Prostate gland (tissue), 2 donors: Measurements from ENCODE around the gene LIMS3. TPM values are rescaled to one million over a fixed set of nuclear protein-coding genes. Genes with fewer than 3 reads are reported as not detected.
"Not testable (repeated sequence)": the region's sequence is repeated elsewhere in the genome, so short reads cannot be mapped to it uniquely, and the experiment has no call there.

Experiments
- DNase-seq: peaks from one replicate; pipeline ENCODE4 v3.0.0-alpha.2; 2019; ENCODE audit warnings: low spot score
- H3K27ac ChIP-seq, 2 donors: fragments of 200-600 bp; sonication (generic); 2 replicates each; pipeline ENCODE4 v1.5.1; 2017 to 2019
- H3K27me3 ChIP-seq: fragments of 200-600 bp; sonication (generic); replicated peaks from 2 replicates; pipeline ENCODE4 v1.5.1; 2019; ENCODE audit not compliant: insufficient read depth
- H3K36me3 ChIP-seq, 2 donors: fragments of 200-600 bp; sonication (generic); 1 replicate in 1 of 2; 2 replicates in 1 of 2; pipeline versions ENCODE4 v1.5.1 to v1.8.1; 2017 to 2019
- H3K4me1 ChIP-seq: fragments of 200-600 bp; sonication (generic); replicated peaks from 2 replicates; pipeline ENCODE4 v1.5.1; 2019
- H3K4me3 ChIP-seq, 2 donors: fragments of 200-600 bp; sonication (generic); 2 replicates each; pipeline ENCODE4 v1.5.1; 2017 to 2019
- H3K9me3 ChIP-seq: fragments of 200-600 bp; sonication (generic); 2 replicates; pipeline ENCODE4 v1.5.1; 2017
- WGBS: methylation state at CpG from one replicate; pipeline ENCODE4 v1.1.5; 2018; 5-methylcytosine and 5-hydroxymethylcytosine counted together
- intact Hi-C: fragments of 100-400 bp; cut with DNase I; formaldehyde crosslinking; loops from one replicate; pipeline ENCODE4 v1.14.2; 2022
- total RNA-seq, 2 donors: library from RNA; depleted of rRNA; stranded (reverse); fragments of >200 nt; gene quantifications; one replicate each; pipeline ENCODE4 v1.1.0, GENCODE V29; 2016

Gene LIMS3
- total RNA-seq, 2 donors from 2014 or later, result 6.3 to 6.6 TPM

DNA sequence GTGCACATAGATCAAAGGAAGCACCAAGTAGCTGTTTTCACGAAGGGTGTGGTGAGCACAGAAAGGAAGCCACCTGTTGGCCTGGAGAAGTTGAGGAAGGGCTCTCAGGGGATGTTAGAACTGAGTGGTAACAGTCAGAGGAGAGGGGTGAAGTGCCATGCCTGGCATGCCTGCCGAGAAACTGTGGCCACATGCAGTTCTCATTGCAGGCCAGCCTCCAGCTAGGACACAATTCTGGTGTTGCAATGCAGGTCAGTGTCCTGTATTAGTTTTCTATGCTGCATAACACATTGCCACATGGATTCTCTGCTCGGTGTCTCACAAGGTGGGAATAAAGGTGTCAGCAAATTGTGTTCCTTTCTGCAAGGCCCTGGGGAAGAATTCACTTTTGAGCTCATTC is 46.9 kb downstream of the LIMS3 start:
- DNase-seq, H3K36me3 ChIP-seq, intact Hi-C loops, H3K4me3 ChIP-seq, H3K9me3 ChIP-seq, H3K4me1 ChIP-seq, H3K27me3 ChIP-seq, H3K27ac ChIP-seq: not testable (repeated sequence)
- no CpG with 5 or more reads among the region's 3 CpGs for WGBS

DNA sequence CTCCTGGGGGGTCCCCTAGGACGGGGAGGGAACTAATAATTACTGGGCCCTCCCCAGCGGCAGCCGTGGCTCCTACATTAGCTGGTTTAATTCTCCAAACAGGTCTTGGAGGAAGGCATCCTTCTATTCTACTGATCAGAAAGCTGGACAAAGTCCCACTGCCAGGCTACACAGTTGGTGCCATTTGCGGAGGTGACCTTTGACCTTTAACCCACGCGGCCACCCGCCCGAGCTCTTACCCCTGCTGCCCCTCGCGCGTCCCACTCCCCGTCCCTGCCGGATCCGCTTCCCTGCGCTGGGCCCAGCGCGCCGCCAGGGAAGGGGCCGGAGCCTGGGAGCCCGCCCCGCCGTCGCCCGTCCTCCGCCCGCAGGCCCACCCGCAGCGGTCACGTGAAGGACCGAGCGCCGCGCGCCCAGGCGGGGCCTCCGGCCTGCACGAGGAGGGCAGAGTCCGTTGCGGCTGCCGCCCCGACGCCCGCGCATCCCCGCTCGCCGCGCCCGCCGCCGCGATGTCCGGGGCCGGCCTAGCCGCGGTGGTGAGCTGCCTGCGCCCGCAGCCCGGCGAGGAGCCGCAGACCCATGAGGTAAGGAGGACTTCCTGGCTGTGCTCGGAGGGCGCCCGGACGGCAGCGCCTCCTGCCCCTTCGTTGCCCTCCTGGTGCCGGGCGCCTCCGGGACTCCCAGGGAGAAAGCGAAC is 48.9 kb downstream of the LIMS3 start:
- H3K36me3 ChIP-seq, H3K4me1 ChIP-seq, H3K4me3 ChIP-seq, H3K9me3 ChIP-seq, intact Hi-C loops, DNase-seq, H3K27ac ChIP-seq, H3K27me3 ChIP-seq: not testable (repeated sequence)
- no CpG with 5 or more reads among the region's 71 CpGs for whole genome bisulfite sequencing

DNA sequence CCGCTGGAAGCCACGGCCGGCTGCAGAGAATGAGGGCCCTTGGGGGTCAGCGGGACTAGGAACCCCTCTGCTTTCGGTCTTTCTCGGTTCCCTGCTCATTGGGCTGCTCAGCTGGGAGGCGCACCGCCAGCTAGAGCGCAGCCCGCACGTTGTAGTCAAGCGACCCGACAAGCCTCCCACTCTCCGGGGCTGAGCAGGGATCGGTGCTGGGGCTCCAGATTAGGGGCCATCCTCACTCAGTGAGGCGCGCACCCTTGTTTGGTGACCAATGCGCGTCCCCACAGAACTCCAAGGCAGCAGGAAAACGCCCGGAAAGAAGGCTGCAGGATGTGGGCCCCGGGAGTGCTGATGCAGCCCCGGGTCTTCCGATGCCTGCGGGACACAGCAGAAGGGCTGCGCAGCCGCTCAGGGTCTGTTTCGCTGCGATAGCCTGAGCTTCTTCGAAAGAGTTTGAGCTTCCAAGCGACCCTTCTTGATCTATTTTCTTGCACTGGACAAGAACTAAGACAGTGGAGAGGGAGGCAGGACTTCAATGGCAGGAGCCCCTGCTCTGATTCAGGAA is 49.6 kb downstream of the LIMS3 start:
- H3K27ac ChIP-seq, H3K4me1 ChIP-seq, H3K4me3 ChIP-seq, H3K36me3 ChIP-seq, H3K27me3 ChIP-seq, intact Hi-C loops, DNase-seq, H3K9me3 ChIP-seq: not testable (repeated sequence)
- no CpG with 5 or more reads among the region's 31 CpGs for WGBS

DNA sequence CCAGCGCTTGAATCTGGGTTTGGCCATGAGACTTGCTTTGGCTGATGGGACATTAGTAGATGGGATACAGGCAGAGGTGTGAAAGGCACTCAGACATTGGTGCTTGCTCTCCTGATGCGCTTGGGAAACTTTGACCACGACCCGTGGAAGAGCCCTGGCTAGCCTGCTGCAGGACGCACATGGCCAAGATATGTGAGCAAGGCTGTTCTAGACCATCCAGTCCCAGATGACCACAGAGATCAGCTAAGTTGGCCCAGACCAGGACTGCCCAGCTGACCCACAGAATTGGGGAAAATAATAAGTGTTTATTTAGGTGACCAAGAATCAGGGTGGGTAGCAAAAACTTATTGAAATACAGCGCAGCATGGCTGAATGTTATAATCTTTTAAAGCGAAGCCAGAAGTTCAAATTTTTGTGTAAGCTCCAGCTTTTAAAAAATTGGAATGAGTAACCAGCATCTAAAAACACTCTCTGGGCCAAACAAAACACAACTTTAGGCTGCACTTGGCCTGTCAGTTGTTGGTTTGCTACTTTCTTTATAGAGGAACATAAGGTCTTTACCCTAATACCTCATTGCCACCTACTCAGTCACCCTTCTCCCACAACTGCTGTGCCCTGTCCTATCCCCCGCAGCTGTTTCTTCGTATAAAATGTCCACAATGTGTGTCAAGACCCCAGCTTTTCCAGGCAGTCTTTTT is 51.8 kb downstream of the LIMS3 start:
- intact Hi-C loops, H3K9me3 ChIP-seq, DNase-seq, H3K4me3 ChIP-seq, H3K27ac ChIP-seq, H3K4me1 ChIP-seq, H3K27me3 ChIP-seq, H3K36me3 ChIP-seq: not testable (repeated sequence)
- no CpG with 5 or more reads among the region's 9 CpGs for WGBS

DNA sequence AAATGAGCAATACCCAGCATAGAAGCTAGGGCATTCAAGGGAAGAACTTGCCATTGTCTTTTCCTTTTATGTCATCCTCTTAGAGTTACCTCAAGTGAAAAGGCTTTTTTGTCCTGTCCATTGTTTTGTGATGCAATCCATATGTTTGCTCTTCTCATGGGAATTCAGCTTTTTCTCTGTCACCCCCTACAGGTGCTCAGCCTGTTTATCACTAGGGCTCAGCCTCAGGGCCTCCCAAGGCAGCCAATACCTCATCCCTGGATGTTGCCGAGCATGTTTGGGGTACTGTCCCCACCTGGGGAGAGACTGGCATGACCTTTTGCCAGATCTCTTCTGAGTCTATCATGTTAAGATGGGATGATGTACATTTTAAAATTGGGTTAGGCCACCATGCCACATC is 65.5 kb downstream of the LIMS3 start:
- H3K27ac ChIP-seq, H3K36me3 ChIP-seq, H3K4me3 ChIP-seq, H3K27me3 ChIP-seq, DNase-seq, intact Hi-C loops, H3K9me3 ChIP-seq, H3K4me1 ChIP-seq: not testable (repeated sequence)
- no CpG with 5 or more reads among the region's 1 CpG for WGBS

DNA sequence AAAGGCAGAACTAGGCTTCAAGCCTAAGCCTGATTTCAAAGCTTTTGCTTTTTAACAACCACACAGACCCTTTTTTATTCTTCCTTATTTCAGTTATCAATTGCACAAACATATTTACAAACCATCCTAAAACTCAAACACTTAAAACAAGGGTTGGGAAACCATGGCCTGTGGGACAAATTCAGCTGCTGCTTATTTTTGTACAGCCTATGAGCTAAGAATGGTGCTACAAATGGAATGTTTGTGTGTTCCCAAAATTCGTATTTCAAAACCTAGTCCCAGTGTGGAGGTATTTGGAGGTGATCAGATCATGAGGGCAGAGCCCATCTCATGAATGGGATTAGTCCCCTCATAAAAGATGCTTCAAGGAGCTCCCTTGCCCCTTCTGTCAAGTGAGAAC is 67.0 kb downstream of the LIMS3 start:
- intact Hi-C loops, H3K27ac ChIP-seq, H3K9me3 ChIP-seq, H3K36me3 ChIP-seq, H3K4me3 ChIP-seq, DNase-seq, H3K27me3 ChIP-seq, H3K4me1 ChIP-seq: not testable (repeated sequence)
- no CpG with 5 or more reads among the region's 1 CpG for WGBS

DNA sequence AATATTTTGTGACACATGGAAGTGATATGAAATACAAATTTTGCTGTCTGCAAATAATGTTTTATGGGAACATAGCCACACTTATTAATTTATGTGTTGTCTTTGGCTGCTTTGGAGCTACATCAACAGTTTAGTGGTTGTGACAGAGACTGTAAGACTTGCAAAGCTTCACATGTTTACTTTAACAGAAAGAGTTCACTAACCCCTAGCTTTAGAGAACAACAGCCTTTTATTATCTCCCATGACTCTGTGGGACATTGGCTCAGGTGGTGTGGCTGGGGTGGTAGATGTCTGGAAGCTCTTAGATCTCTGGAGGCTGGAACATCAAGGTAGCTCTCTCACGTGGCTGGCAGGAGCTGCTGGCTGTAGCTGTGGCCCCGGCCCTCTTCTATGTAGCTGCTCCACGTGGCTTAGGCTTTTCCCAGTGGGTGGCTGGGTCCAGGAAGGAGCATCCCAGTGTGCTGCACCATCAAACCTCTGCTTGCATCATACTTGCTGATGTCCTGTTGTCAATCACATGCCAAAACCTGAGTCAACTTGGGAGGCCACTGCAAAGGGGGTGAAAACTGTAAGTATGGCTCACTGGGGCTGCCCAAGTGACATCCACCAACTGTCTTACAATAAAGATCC is 67.7 kb downstream of the LIMS3 start:
- no CpG with 5 or more reads among the region's 3 CpGs for WGBS

DNA sequence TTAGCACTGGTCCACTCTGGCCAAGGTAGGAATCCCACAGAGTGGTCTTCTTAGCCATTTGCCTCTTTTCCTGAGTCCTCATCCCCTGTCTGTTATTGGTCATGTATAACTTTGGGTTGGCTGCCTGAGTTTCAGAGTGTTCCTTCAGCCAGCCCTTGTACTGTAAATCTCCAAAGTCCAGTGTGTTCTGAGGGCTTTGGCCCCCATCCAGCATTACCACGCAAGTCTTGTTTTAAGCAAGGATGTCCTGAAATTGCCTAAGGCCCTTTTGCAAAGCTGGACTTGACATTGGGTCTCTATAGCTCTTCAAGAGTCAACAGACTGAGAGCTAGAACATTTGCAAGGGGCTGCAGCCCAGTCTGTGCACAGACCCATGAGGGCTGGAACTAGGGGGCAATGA is 68.4 kb downstream of the LIMS3 start:
- H3K36me3 ChIP-seq, DNase-seq, H3K9me3 ChIP-seq, H3K4me3 ChIP-seq, H3K4me1 ChIP-seq, intact Hi-C loops, H3K27me3 ChIP-seq, H3K27ac ChIP-seq: not testable (repeated sequence)
- WGBS, result no CpG with 5 or more reads among the region's 1 CpG

More for the DNA sequence above, 67.7 kb downstream of the LIMS3 start:
- H3K27me3 ChIP-seq, H3K4me1 ChIP-seq, H3K36me3 ChIP-seq, H3K27ac ChIP-seq, H3K9me3 ChIP-seq, intact Hi-C loops, DNase-seq, H3K4me3 ChIP-seq: not testable (repeated sequence)

DNA sequence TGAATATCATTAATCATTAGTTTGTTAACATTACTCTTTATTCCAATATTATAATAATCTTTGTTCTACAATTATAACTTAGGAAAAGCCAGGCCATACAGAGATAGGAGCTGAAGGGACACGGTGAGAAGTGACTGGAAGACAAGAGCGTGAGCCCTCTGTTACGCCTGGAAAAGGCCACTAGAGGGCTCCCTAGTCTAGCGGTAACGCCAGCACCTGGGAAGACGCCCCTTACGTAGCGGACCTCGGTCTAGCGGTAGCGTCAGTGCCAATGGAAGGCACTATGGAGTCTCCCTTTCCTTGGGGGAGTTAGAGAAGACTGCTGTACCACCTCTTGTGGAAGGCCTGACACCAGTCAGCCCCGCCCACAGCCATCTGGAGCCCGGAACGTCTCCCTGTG is 71.4 kb downstream of the LIMS3 start:
- H3K27me3 ChIP-seq, H3K4me3 ChIP-seq, H3K9me3 ChIP-seq, H3K27ac ChIP-seq, H3K36me3 ChIP-seq, H3K4me1 ChIP-seq, DNase-seq, intact Hi-C loops: not testable (repeated sequence)
- no CpG with 5 or more reads among the region's 14 CpGs for WGBS

DNA sequence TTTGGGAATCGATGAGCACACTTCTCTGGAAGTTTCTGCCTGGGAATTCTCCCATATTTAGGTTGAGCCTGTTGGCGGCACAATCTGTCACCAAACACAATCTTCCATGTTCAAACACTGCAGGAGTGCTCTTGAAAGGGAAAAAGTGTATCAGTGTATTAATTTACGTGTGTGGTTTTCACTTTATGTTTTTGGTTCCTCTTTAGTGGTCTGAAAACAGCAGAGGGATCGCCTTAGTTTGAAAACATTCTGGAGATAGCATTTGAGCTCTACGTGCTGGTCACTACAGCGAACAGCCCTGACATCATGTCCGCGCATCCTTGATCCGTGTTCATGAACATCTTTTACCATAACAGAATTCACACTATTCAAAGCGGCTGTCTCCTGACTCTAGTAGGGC is 73.2 kb downstream of the LIMS3 start:
- intact Hi-C loops, DNase-seq, H3K4me1 ChIP-seq, H3K4me3 ChIP-seq, H3K27me3 ChIP-seq, H3K36me3 ChIP-seq, H3K9me3 ChIP-seq, H3K27ac ChIP-seq: not testable (repeated sequence)
- WGBS, result no CpG with 5 or more reads among the region's 10 CpGs
